Peyer's patch (tissue), 4 donors: Measurements from ENCODE around the gene KCNMB3.
"Not testable (repeated sequence)": the region's sequence is repeated elsewhere in the genome, so short reads cannot be mapped to it uniquely, and the experiment has no call there.

Experiments used
- POLR2A ChIP-seq, 2 donors: fragments of 450-650 bp; IDR thresholded peaks; one replicate each; pipeline ENCODE4 v1.5.1; 2017; ENCODE audit warnings: antibody characterized with exemption in 2 of 2, mild to moderate bottlenecking in 2 of 2, moderate library complexity in 2 of 2
- TF ChIP-seq, protein P1 (sequence below), 6 experiments: fragments of 450-650 bp in 4 of 6; fragments of 200-600 bp in 2 of 6; sonication (generic) in 1 of 6; IDR thresholded peaks; one replicate each; pipeline ENCODE4 v1.5.1; 2017 to 2019; ENCODE audit warnings: antibody characterized with exemption in 6 of 6, mild to moderate bottlenecking in 3 of 6, moderate library complexity in 1 of 6

GRCh38 chr3:179274434-179274833 is 23.5 kb upstream of the KCNMB3 start:
- TF ChIP-seq, protein P1, sequence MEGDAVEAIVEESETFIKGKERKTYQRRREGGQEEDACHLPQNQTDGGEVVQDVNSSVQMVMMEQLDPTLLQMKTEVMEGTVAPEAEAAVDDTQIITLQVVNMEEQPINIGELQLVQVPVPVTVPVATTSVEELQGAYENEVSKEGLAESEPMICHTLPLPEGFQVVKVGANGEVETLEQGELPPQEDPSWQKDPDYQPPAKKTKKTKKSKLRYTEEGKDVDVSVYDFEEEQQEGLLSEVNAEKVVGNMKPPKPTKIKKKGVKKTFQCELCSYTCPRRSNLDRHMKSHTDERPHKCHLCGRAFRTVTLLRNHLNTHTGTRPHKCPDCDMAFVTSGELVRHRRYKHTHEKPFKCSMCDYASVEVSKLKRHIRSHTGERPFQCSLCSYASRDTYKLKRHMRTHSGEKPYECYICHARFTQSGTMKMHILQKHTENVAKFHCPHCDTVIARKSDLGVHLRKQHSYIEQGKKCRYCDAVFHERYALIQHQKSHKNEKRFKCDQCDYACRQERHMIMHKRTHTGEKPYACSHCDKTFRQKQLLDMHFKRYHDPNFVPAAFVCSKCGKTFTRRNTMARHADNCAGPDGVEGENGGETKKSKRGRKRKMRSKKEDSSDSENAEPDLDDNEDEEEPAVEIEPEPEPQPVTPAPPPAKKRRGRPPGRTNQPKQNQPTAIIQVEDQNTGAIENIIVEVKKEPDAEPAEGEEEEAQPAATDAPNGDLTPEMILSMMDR (IDR thresholded peaks at IDR 0.05): not testable (repeated sequence)
- TF ChIP-seq POLR2A (IDR thresholded peaks at IDR 0.05): not testable (repeated sequence)
